Measurements from ENCODE around the gene RXRB. TPM values are rescaled to one million over a fixed set of nuclear protein-coding genes. Genes with fewer than 3 reads are reported as not detected.

RXRB gene
- total RNA-seq, 1 experiment from 2014 or later: 49.9 TPM

GRCh38 chr6:33191383-33192104 lies 8.9 kb downstream of the RXRB start:
- H3K4me2 ChIP-seq (ENCODE audit: low read length): no peak overlapping the region

More at GRCh38 chr6:33191383-33192104, 8.9 kb downstream of the RXRB start:
- Histone ChIP-seq H3K4me3 (replicated peaks in 1 of 2; ENCODE audit: low read depth in 1 of 2, low read length in 2 of 2) (no peak overlapping the region), H4K20me1 (ENCODE audit: insufficient read depth) (no peaks in the 10 kb centered on the region), H3K36me3 (ENCODE audit: control insufficient read depth in 1 of 2, insufficient read depth in 2 of 2, low read length in 2 of 2) (peaks cover 16 to 23% of the 10 kb centered on the region in 2 experiments; a peak in 3 of 4 replicates), H2AFZ (ENCODE audit: low read depth, low read length, poor library complexity, severe bottlenecking) (no peak overlapping the region), H3K27me3 (ENCODE audit: insufficient read depth, low read length) (no peaks in the 10 kb centered on the region), H3K79me2 (ENCODE audit: insufficient read depth, low read length) (peaks cover 6% of the 10 kb centered on the region; the same call in 1 of the 2 replicates), H3K9me2 (ENCODE audit: insufficient read depth) (no peaks in the 10 kb centered on the region), H3K27ac (ENCODE audit: low read depth, low read length) (no peak overlapping the region), H3K9me3 (ENCODE audit: control insufficient read depth in 1 of 2, insufficient read depth in 1 of 2, low read depth in 1 of 2, low read length in 2 of 2) (no peaks in the 10 kb centered on the region), H3K9ac (ENCODE audit: low read length) (no peak overlapping the region), H3K4me1 (ENCODE audit: control insufficient read depth in 1 of 2, insufficient read depth in 2 of 2, low read length in 2 of 2) (no peaks in the 10 kb centered on the region)
- no TSS peak for BruUV-seq (replicated peaks)
- ATAC-seq (no peak), DNase-seq (ENCODE audit: low read depth, low spot score) (no peak)
- intact Hi-C loops (cut with micrococcal nuclease): no loop called here
- ChIA-PET POLR2A (no interaction called here), CTCF (no interaction called here), RAD21 (ENCODE audit: low non-redundant PET in 1 of 2, low total read pairs in 2 of 2, uncharacterized antibody in 2 of 2, unreplicated experiment in 2 of 2) (no interaction called here)
- TF ChIP-seq POLR2AphosphoS5 (IDR thresholded peaks at IDR 0.05; ENCODE audit: low read depth, low read length): no peak
- TF ChIP-seq ATF3 (IDR thresholded peaks at IDR 0.05): no peak
- TF ChIP-seq RAD21 (IDR thresholded peaks at IDR 0.05; ENCODE audit: low read depth): no peak
- TF ChIP-seq SP1 (IDR thresholded peaks at IDR 0.05; ENCODE audit: low read depth): no peak
- TF ChIP-seq CBX3 (IDR thresholded peaks at IDR 0.05; ENCODE audit: low read depth): no peak
- TF ChIP-seq JUND (IDR thresholded peaks at IDR 0.05): no peak
- TF ChIP-seq EZH2phosphoT487 (IDR thresholded peaks at IDR 0.05; ENCODE audit: borderline replicate concordance): no peak
- TF ChIP-seq ZNF274 (IDR thresholded peaks at IDR 0.05; ENCODE audit: low read depth, low read length): no peak
- TF ChIP-seq REST (IDR thresholded peaks at IDR 0.05; ENCODE audit: low read depth): no peak
- TF ChIP-seq EZH2 (IDR thresholded peaks at IDR 0.05): no peak
- TF ChIP-seq ZBTB33 (IDR thresholded peaks at IDR 0.05; ENCODE audit: extremely low read depth, insufficient replicate concordance, low read length): no peak
- TF ChIP-seq CEBPB (IDR thresholded peaks at IDR 0.05; ENCODE audit: low read depth): no peak
- TF ChIP-seq POLR2A (IDR thresholded peaks at IDR 0.05; ENCODE audit: borderline replicate concordance, extremely low read depth, insufficient read depth, insufficient read length): no peak
- no peak for TF ChIP-seq MAX (IDR thresholded peaks at IDR 0.05)
- TF ChIP-seq YY1 (IDR thresholded peaks at IDR 0.05; ENCODE audit: extremely low read depth, insufficient replicate concordance, low read depth, low read length): no peak
- no peak for TF ChIP-seq ELF1 (IDR thresholded peaks at IDR 0.05; ENCODE audit: borderline replicate concordance, low read depth)
- TF ChIP-seq SRF (IDR thresholded peaks at IDR 0.05; ENCODE audit: low read depth): no peak
- no peak for TF ChIP-seq FOSL1 (IDR thresholded peaks at IDR 0.05; ENCODE audit: low read depth)
- TF ChIP-seq TCF7L2 (IDR thresholded peaks at IDR 0.05; ENCODE audit: borderline replicate concordance, extremely low read depth, insufficient read depth, insufficient read length): no peak

Data from HCT116 (cell line).